ENCODE measurements around the gene ST6GALNAC3. TPM values are rescaled to one million over a fixed set of nuclear protein-coding genes. Genes with fewer than 3 reads are reported as not detected.

Gene ST6GALNAC3
- total RNA-seq, 2 donors from 2014 or later: 6.3 to 7.6 TPM

DNA sequence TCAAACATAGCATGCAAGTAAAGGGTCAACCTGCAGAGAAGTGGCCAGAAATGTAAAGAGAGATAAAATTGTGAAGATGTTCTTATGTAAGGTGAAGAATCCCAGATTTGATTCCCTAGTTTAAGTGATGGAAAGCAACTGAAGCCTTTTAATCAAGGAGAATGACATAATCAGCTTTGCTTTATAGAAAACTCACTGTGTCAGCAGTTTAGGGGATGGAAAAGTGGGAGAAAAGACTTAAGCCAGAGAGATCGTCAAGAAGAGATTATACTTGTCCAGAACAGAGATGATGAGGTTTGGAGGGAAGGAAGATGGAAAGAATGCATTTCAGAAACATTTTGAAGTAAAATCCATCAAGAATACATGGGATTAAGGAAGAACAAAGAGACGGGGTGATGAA, 517.4 kb downstream of the ST6GALNAC3 start:
- H3K4me3 Mint-ChIP-seq: no peak overlapping the region
- peaks cover 36% of the 10 kb centered on the region for H3K9me3 Mint-ChIP-seq
- H3K4me1 Mint-ChIP-seq: peaks cover 13% of the 10 kb centered on the region
- H3K27me3 Mint-ChIP-seq (ENCODE audit: insufficient read depth): no peaks in the 10 kb centered on the region
- no peak for TF ChIP-seq CTCF (conservative IDR thresholded peaks at IDR 0.05)
- no peak overlapping the region for H3K4me3 ChIP-seq (ENCODE audit: low read length)
- H3K4me1 ChIP-seq (ENCODE audit: control insufficient read depth, insufficient read depth, low read length): peaks cover 5% of the 10 kb centered on the region
- H3K9ac ChIP-seq (ENCODE audit: extremely low read depth, low read length, poor library complexity, severe bottlenecking): no peak overlapping the region
- H3K9me3 ChIP-seq (ENCODE audit: control insufficient read depth, low read length): peaks cover 35% of the 10 kb centered on the region
- H3K27ac Mint-ChIP-seq: no peak overlapping the region
- DNase-seq: no peak
- no peak overlapping the region for H3K27ac ChIP-seq (ENCODE audit: low read depth, low read length)
- H3K36me3 Mint-ChIP-seq (ENCODE audit: low read depth): peaks cover 3% of the 10 kb centered on the region
- H3K36me3 ChIP-seq (ENCODE audit: control insufficient read depth, insufficient read depth, low read length): no peaks in the 10 kb centered on the region
- H3K27me3 ChIP-seq (ENCODE audit: control insufficient read depth, insufficient read depth, low read length, poor library complexity, severe bottlenecking): no peaks in the 10 kb centered on the region
- WGBS, 2 experiments (ENCODE audit: insufficient coverage in 1 of 2, insufficient read length in 1 of 2): 90 to 97% methylated on average over 2 of the region's 2 CpGs

- no peaks in the 10 kb centered on the region for H3K27me3 ChIP-seq (ENCODE audit: control insufficient read depth, insufficient read depth, low read length, poor library complexity, severe bottlenecking)
- H3K4me3 ChIP-seq (ENCODE audit: low read length): peak overlapping the region; percentile 63
- TF ChIP-seq CTCF (conservative IDR thresholded peaks at IDR 0.05): no peak
- peaks cover 5% of the 10 kb centered on the region for H3K4me1 ChIP-seq (ENCODE audit: control insufficient read depth, insufficient read depth, low read length)
- no peak overlapping the region for H3K27ac ChIP-seq (ENCODE audit: low read depth, low read length)
- Mint-ChIP-seq H3K36me3 (ENCODE audit: low read depth) (peaks cover 3% of the 10 kb centered on the region), H3K4me1 (peaks cover 13% of the 10 kb centered on the region), H3K27me3 (ENCODE audit: insufficient read depth) (no peaks in the 10 kb centered on the region), H3K27ac (no peak overlapping the region), H3K9me3 (peaks cover 44% of the 10 kb centered on the region), H3K4me3 (no peak overlapping the region)
- no peaks in the 10 kb centered on the region for H3K36me3 ChIP-seq (ENCODE audit: control insufficient read depth, insufficient read depth, low read length)
- H3K9ac ChIP-seq (ENCODE audit: extremely low read depth, low read length, poor library complexity, severe bottlenecking): no peak overlapping the region
- no peak for DNase-seq
- peaks cover 46% of the 10 kb centered on the region for H3K9me3 ChIP-seq (ENCODE audit: control insufficient read depth, low read length)
These were observed 518.6 kb downstream of the ST6GALNAC3 start for GRCh38 chr1:76593141-76593540.

GRCh38 chr1:76593618-76594017, 519.1 kb downstream of the ST6GALNAC3 start:
- H3K36me3 ChIP-seq (ENCODE audit: control insufficient read depth, insufficient read depth, low read length): no peaks in the 10 kb centered on the region
- no peak overlapping the region for H3K9ac ChIP-seq (ENCODE audit: extremely low read depth, low read length, poor library complexity, severe bottlenecking)
- Mint-ChIP-seq H3K27me3 (ENCODE audit: insufficient read depth) (no peaks in the 10 kb centered on the region), H3K36me3 (ENCODE audit: low read depth) (peaks cover 3% of the 10 kb centered on the region), H3K27ac (no peak overlapping the region), H3K4me3 (no peak overlapping the region), H3K9me3 (peaks cover 44% of the 10 kb centered on the region), H3K4me1 (peaks cover 13% of the 10 kb centered on the region)
- H3K4me1 ChIP-seq (ENCODE audit: control insufficient read depth, insufficient read depth, low read length): peaks cover 5% of the 10 kb centered on the region
- no peak for TF ChIP-seq CTCF (conservative IDR thresholded peaks at IDR 0.05)
- 89 to 94% methylated on average over 2 to 3 of the region's 3 CpGs for WGBS, 2 experiments (ENCODE audit: insufficient coverage in 1 of 2, insufficient read length in 1 of 2)
- peaks cover 50% of the 10 kb centered on the region for H3K9me3 ChIP-seq (ENCODE audit: control insufficient read depth, low read length)
- peak overlapping the region; percentile 63 for H3K4me3 ChIP-seq (ENCODE audit: low read length)
- H3K27me3 ChIP-seq (ENCODE audit: control insufficient read depth, insufficient read depth, low read length, poor library complexity, severe bottlenecking): no peaks in the 10 kb centered on the region
- no peak overlapping the region for H3K27ac ChIP-seq (ENCODE audit: low read depth, low read length)
- DNase-seq: no peak
